Glomerular endothelial cell (primary cell): ENCODE results near the gene PGAM2. TPM values are rescaled to one million over a fixed set of nuclear protein-coding genes. Genes with fewer than 3 reads are reported as not detected.

Source experiments
- DNase-seq: peaks from one replicate; pipeline ENCODE4 v3.0.0-alpha.2; 2011; ENCODE audit warnings: low read depth, low spot score; ENCODE audit errors: extremely low read depth
- total RNA-seq: library from RNA; depleted of rRNA; stranded (reverse); fragments of >200 nt; gene quantifications from 2 replicates; pipeline ENCODE4 v1.2.3, GENCODE V29; 2015

Gene PGAM2
- total RNA-seq, 1 donor from 2014 or later: not detected

DNA sequence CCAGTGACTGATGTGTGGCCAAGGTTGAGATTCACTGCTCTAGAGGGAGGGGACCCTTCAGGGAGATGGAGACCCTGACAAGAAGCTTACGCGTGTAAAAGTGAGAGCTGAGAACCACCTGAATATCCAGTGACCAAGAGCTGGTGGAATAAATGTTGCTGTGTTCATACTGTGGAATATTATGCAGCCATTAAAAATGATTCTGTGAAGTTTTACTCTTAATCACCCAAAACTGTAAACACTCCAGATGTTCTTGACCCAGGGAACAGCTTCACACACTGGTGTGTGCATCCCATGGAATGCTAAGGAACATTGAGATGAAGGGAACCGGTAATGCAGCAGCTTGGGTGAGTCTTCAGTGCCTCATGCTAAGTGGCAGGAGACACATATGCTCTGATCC is 21.3 kb upstream of the PGAM2 start:
- no peak for DNase-seq

DNA sequence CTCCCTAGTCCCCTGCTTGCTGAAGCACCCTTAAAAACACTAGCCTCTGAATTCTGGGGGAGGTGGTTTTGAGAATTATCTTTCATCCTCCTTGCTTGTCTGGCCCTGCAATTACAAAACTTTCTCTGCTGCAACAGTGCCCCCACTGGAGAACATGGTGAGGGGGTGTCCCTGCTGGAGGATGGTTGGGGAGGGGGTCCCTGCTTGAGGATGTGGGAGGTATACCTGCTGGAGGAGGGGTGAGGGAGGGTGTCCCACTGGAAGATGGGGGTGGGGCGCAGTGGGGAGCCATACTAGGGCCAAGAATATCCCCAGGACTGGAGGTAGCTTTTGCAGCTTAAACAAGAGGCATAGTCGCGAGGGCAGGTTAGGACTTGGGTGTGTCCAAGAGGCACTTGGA is 20.2 kb upstream of the PGAM2 start:
- DNase-seq: no peak

DNA sequence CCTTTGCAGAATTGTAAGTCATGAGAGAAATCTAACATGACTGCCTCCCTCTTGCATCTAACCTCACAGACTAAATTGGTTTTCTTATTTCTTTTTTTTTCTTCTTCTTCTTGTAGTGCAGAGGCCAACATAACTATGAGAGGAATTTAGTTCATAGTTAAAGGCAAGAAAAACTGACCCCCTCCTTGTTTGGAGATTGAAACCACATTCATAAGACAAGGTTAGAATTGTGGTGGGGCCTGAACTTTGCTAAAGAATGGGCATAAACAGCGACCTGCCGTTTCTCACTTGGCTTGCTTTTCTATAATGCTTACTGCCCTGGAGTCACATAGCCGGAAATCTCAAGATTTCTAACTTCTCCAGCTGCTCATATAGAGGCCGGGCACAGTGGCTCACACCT is 19.3 kb upstream of the PGAM2 start:
- no peak for DNase-seq

DNA sequence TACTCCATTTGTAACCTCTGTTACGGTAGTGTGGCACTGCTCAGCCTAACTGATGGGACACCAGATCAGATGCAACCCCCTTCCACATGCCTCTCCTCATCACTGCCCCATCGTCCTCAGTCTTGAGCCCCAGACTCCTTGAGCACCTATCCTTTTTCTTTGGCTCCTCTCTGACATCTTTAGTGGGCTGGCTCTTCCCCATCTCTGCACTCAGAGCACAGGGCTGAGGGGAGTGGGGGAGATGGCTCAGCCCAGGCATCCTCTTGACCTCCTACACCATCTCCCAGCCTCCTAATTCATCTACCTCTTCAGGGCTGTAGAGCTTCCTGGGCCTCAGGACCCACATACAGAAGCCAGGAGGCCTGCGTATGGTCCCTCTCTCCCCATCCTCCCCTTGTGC is 18.4 kb upstream of the PGAM2 start:
- no peak for DNase-seq

DNA sequence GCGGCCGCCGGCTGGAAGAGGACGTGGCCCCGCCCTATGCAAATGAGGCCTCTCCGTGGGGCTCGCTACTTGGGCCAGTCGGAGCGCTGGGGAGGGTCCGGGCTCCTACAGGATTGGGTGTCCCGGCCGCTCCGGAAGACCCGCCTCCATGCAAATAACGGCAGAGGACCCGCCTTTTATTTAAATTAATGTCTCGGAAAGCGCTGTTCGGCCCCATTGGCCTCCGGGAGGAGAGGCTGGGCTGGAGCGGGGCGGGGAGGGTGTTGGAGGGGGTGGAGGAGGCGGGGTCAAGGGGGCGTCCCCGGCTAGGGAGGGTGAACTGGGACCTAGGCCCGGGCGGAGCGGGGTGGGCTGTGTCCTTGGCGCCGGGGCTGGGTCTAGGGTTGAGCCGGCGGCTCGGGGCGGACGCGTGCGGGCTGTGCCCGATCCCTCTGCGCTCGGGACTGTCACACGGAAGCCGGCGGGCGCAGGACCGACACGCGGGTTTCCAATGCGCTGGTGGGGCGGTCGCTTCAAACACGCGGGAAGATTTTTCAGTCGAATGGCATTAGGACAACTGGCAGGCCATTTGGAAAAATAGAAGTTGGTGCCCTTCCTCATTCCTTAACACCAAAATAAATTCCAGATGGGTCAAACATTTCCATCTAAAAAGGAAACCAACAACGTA is 17.3 kb upstream of the PGAM2 start:
- DNase-seq: peak; percentile 69

DNA sequence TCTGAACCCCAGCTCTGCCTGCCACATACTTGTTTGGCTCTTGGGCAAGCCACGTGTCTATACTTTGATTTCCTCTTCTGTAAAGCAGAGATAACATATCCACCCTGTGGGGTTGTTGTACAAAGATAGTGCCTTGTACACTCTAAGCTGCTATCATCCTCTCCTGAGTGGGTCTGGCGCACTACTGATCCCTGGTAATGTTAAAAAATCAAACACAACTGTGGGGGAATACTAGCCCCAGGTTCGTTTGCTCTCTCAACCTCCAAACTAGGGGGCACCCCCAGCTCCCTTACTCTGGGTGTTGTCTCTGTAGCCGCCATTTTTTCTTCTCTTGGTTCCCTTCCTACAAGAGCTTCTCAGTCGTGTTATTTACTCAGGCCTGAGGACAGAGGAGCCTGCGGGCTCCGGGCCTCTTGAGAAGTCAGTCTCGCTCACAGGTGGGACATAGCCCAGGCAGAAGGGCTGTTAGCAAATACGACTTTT is 15.9 kb upstream of the PGAM2 start:
- DNase-seq: no peak

DNA sequence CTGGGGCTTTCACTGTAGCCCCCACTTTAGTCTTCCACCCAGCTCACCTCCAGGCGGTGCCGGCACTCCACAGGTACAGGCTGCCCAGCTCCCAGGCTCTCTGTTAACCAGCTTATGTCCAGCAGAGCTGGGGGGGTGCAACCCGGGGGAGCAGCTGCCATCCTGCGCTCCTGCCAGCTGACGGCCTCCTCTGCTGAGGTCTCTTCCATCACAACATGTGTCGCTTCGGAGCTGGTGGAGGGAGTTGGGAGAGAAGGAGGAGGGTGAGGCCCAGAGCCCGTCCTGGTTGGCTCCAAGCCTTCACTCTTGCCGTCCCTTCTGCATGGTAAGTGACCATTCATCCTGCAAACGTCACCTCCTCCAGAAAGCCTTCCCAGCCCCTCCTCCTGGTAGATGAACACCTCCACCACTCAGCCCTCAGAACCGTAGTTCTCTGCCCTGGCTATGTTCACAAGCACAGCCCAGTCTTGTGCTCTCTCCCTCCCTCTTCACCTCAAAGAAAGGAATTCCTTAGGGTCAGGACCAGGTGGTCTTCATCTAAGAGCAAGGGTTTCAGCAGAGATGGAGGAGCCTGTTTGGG is 15.4 kb upstream of the PGAM2 start:
- no peak for DNase-seq

DNA sequence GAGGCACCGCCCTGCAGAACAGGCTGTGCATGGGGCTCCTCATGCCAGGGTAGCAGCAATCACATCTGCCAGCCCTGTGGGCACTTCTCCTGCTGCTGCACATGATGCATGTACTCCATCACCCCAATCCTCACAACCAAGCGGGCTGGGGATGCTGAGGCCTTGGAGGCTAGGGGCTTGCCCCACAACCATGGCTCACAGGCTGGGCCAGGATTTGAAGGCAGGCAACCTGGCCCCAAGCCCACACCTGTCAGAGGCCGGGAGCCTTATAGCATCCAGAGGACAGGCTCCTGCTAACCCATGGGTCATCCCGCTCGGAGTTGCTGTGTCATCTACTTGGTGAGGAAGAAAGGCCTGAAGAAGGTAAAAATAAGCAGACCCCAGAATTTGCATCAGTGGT is 14.8 kb upstream of the PGAM2 start:
- DNase-seq: no peak

DNA sequence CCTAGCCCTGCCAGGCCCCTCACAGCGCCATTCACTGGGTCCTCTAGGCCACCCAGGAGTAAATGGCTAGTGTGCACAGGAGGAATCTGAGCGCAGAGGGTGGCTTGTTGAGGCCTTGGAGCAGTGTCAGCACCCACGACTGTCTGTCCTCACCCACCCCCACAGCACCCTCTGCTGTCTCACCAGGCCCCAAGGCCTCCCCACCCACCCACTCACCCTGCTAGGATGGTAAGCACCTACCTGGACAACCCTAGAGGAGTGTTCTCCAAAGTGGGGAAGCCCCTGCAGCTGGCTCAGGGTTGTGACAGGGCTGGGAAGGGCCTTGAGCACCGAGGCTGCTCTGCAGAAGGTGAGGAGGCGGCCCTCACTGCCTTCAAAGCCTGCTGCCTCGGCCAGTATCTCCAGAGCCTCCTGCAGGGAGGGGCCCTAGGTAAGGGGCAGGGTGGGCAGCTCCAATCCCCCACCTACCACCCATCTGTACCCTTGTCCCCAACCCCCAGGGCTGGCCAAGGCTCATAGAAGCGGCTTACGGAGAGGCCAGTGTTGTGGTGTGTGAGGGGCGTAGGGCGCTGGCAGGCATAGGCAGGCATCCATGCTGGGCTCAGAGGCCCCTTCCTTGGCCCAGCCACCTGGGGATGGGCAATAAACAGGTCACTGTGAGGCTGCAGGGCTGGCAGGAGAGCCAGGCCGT is 14.1 kb upstream of the PGAM2 start:
- DNase-seq: no peak

DNA sequence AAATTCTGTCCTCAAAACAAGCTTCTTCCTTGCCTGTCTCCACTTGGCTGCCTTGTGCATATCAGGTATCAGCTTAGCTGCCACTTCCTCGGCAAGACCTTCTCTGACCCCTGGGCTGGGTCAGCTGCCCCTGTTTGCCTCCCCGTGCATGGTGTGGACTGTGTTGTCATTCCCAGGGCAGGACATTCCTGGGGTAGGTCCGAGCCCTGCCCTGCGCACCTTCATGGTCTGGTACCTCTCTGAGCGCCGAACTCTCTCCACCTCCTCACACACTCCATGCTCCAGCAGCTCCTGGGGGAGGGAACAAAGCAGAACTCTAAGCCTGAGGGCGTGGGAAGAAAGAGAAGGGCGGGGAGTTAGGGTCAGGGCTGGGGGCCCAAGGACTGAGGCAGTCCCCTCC is 13.2 kb upstream of the PGAM2 start:
- no peak for DNase-seq

DNA sequence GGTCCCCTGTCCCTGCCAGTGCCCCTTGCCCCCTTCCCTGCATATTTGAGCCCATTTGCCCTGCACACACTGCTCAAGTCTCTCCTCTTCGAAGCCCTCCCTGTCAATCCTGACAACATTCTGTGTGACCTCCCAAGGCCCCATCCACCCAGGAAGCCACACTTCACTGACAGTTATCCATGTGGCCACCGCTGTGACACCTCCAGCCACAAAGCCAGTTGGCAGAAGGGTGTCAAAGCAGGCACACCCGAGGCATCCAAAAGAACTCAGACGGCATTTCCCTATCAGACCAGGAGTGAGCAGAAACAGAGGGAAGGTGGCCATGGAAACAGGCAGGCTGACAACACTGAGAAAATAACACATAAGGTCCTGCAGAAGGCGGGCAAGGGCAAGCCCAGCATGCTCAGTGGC is 12.3 kb upstream of the PGAM2 start:
- DNase-seq: no peak

DNA sequence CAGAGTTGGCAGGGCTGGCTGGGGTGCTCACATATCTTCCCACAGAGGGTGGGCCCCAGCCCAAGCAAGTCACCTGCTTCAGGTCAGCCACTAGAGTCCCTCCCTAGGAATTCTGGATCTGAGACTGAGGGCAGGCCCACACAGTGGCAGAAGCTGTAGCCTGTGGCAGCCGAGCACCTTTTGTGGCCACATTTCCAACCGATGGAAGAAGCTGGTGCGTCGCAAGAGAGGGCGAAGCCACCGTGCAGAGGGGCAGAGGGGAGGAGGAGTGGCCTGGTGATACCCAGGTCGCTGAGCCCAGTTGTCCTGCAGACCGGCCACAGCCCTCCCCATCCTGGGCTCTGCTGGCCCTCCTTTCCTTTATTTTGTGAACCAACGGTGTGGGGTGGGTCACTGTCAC is 11.7 kb upstream of the PGAM2 start:
- no peak for DNase-seq

DNA sequence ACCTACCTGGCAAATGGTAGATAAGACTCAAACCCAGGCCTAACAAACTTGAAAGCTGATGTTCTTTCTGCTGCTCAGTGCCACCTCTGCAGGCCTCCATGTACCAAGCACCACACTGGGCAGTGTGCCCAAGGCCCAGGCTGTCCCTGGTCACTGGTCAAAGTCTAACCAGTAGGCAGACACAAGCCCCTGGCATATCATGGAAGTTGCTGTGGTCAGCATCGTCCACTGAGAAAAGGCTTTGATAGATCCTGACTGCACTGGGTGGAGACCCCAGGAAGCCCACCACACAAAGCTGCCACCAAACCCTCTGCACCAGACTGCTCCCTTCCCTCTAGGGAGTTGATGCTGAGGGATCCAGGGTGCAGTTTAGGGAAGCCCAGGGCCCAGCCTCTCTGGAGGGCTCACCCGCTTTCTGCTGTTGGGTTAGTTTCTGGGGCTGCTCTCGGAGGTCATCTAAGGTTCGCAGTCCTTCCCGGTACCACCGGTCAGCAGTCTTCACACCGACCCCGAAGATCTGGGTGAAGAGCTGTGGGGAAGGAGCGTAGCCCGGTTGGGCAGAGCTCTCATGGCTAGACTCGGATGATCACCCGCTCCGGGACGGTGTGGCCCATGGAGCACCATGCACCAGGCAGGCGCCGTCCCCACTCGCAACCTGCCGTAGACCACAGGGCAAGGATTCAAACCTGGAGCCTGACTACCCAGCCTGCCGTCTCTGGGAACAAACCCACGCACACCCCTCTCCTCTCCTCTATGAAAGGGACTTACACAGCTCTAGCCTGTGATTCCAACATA is 10.9 kb upstream of the PGAM2 start:
- no peak for DNase-seq

DNA sequence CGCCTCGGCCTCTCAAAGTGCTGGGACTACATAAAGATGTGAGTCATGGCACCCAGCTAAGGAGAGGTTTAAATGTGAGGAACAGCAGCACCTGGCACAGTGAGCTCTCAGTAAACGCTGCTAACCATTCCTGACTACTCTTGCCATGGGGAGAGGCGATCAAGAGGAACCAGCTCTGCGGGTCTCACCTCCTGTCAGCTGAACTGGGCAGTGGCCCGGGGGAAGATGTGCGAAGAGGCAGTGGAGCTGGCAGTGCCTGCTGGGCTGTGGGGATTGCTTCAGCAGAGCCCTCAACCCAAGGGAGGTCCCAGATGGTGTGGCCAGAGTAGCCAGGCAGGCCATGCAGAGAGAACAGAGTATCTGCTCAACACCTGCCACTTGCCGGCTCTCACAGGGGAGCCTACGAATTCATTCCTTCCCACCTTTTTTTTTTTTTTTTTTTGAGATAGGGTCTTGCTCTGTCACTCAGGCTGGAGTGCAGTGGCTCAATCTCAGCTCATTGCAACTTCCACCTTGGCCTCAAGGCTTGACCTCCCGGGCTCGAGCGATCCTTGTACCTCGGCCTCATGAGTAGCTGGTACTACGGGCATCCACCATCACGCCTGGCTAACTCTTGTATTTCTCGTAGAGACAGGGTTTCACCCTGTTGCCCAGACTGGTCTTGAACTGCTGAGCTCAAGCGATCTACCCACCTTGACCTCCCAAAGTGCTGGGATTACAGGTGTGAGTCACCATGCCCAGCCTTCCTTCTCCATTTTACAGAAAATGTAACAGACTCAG is 10.1 kb upstream of the PGAM2 start:
- no peak for DNase-seq

DNA sequence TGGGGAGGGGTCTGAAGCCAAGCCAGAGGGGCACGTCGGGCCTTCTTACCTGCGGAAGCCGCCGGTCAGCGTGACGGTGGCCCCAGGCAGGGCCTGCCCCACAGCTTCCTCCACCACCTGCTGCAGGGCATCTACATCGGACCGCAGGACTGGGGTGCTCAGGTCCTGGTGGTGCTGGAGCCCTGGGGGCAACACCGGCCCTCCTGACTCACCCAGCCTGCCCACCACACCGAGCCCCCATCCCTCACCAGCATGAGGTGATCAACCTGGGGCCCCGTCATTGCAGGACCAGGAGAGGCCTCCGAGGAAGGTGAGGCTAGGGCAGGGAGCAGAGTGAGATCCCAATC is 9.0 kb upstream of the PGAM2 start:
- DNase-seq: no peak

DNA sequence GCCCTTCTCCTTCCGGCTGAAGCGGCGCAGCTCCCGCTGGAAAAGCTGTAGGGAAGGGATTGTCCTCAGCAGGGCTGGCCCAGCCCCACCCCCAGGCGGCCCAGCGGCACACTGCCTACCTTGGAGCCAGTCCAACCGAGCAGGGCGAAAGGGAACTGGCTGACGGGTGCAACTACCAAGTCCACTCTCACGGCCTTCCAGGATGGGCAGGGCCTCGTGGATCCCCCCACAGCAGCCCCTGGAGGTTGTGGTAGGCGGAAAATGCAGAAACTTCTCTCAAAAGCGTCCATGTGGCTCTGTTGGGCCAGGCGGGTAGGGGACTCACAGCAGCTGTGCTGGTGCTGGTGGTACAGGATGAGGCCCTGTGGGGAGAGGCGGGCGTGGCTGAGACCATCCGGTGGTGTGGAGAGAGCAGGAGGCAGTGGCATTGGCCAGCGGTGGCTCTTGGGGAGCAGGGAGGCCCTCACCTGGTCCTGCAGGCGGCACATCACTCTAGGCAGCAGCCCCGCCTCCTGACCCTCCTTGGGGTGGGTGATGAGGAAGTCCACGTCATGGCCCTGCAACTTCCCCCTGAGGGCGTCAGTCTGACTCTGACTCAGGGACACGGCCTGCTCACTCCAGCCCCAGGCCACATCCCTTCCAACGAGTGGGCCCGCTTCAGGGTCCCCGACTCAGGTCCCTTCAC is 8.4 kb upstream of the PGAM2 start:
- no peak for DNase-seq

DNA sequence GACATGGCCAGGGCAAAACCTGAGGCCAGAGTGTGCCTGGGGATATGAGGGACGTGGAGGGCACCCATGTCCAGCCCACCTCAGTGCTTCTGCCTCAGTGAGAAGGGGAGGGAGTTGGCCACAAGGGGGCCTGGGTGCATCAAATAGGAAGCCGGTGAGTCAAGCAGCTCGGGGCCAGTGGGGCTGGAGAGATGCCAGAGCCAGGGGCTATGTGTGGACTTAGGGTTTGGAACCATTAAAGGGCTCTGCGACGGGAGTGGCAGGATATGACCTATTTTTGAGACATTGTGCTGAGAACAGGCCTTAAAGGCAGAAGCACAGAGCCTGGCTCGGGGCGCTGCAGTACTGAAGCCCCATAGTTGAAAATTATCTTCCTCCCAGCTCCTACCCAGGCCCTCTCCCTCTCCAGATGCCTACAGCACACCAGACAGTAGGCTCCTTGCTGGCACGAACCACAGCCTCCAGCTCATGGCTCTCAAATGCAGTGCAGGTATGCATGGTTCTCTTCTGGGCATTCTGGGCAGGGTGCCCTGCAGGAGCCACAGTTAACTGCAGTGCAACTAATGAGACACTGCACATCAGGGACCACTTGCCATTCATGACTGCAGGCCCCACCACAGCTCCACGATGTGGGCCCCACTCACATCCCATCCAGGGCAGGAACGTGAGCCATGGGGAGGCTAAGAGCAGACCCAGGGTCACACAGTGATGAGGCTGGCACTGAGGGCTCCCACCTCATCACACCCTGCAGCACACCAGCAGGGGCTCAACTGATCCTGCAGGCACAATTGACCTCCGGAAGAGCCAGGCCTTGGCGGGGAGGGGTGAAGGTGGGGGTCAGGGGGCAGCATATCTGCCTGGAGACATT is 7.2 kb upstream of the PGAM2 start:
- DNase-seq: peak; percentile 66

DNA sequence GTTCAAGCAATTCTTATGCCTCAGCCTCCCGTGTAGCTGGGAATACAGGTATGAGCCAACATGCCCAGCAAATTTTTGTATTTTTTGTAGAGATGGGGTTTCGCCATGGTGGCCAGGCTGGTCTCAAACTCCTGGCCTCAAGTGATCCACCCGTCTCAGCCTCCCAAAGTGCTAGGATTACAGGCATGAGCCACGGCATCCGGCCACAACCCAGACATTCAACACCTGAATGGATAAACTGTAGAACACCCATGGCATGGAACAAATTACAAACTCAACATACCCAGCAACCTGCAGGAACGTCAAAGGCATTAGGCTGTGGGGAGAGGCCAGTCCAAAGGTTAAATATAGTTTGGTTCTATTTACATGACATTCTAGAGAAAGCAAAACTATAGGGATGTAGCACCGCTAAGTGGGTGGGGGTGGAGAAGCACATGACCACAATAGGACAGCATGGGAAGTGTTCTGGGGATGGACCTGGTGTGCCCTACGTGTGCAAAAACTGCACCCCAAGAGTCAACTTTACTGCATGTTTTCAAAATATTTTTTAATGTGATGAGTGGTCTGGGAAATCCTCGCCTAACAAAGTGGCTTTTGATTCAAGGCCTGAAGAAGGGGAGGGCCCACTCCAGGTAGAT is 6.5 kb upstream of the PGAM2 start:
- DNase-seq: no peak

DNA sequence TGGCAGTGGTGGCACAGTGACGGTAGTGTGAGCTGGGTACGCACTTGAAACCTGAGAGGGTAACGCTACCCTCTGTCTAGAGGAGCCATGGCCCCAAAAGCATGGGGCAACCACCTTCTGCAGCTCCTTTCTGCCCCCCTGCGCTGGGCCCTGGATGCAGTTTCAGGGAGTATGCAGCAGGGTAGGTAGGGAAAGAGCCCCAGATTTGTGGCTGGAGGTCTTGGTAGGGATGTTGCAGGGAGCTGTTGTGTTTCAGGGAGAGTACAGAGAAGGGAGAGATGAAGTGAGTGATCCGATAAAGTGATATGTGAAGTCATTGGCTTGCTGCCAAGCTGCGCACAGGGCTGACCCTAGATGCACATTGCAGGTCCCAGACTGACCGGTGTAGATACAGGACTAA is 2.7 kb upstream of the PGAM2 start:
- no peak for DNase-seq
